OCI-LY3 (cell line): ENCODE measurements around the gene USH2A.

ENCODE experiments used
- H2AFZ ChIP-seq: fragments of 200-600, 300-600 bp; shearing (Covaris generic); 2 replicates; pipeline ENCODE4 v1.6.0; 2014; ENCODE audit warnings: antibody characterized with exemption, low read depth, low read length
- H3K27ac ChIP-seq: fragments of 200-600, 300-600 bp; sonication (generic); 2 replicates; pipeline ENCODE4 v1.5.1; 2014; ENCODE audit warnings: mild to moderate bottlenecking, low read length, moderate library complexity, mixed read lengths
- H3K27me3 ChIP-seq: fragments of 200-600, 300-600 bp; sonication (generic); 2 replicates; pipeline ENCODE4 v1.6.1; 2014; ENCODE audit warnings: low read depth, low read length, mixed read lengths
- H3K36me3 ChIP-seq: fragments of 200-600, 300-600 bp; sonication (generic); replicated peaks from 2 replicates; pipeline ENCODE3; 2014; ENCODE audit warnings: low read depth, low read length, mixed read lengths
- H3K4me1 ChIP-seq: fragments of 300-600, 200-600 bp; sonication (generic); 2 replicates; pipeline ENCODE4 v1.6.1; 2014; ENCODE audit warnings: low read length, mixed read lengths
- H3K4me2 ChIP-seq: fragments of 200-600, 300-600 bp; sonication (generic); 2 replicates; pipeline ENCODE4 v1.6.1; 2014; ENCODE audit warnings: low read length, mixed read lengths
- H3K4me3 ChIP-seq: fragments of 300-600, 200-600 bp; sonication (generic); 2 replicates; pipeline ENCODE4 v1.5.1; 2014; ENCODE audit warnings: antibody characterized with exemption, mild to moderate bottlenecking, low read length, moderate library complexity
- H3K79me2 ChIP-seq: fragments of 300-600, 200-600 bp; shearing (Covaris generic); 2 replicates; pipeline ENCODE4 v1.6.1; 2014; ENCODE audit warnings: mild to moderate bottlenecking, low read length, mixed read lengths
- H3K9ac ChIP-seq: fragments of 300-600, 200-600 bp; shearing (Covaris generic); 2 replicates; pipeline ENCODE4 v1.6.0; 2014; ENCODE audit warnings: mild to moderate bottlenecking, low read length, moderate library complexity
- H3K9me3 ChIP-seq: fragments of 200-600, 300-600 bp; shearing (Covaris generic); 2 replicates; pipeline ENCODE4 v1.6.1; 2014; ENCODE audit warnings: low read length, mixed read lengths; ENCODE audit not compliant: insufficient read depth
- H4K20me1 ChIP-seq: fragments of 200-600, 300-600 bp; sonication (generic); 2 replicates; pipeline ENCODE4 v1.6.1; 2016; ENCODE audit warnings: low read length, mixed read lengths; ENCODE audit not compliant: insufficient read depth
- CTCF ChIP-seq: fragments of 200-600, 300-600 bp; sonication (generic); IDR thresholded peaks from 2 replicates; pipeline ENCODE4 v1.5.1; 2014; ENCODE audit warnings: antibody characterized with exemption, low read length, low read depth
- EZH2phosphoT487 ChIP-seq: fragments of 200-600 bp; shearing (Covaris generic); IDR thresholded peaks from 2 replicates; pipeline ENCODE4 v1.6.1; 2018; ENCODE audit warnings: antibody characterized with exemption, mixed run types, low read depth

USH2A gene

GRCh38 chr1:215895893-215896292 is 527.4 kb downstream of the USH2A start:
- TF ChIP-seq EZH2phosphoT487: no peak
- TF ChIP-seq CTCF: no peak
- Histone ChIP-seq H3K36me3 (no peaks in the 10 kb centered on the region), H4K20me1 (no peaks in the 10 kb centered on the region), H2AFZ (no peak overlapping the region), H3K9ac (no peak overlapping the region), H3K4me1 (peaks cover 27% of the 10 kb centered on the region), H3K4me2 (peak overlapping the region; percentile 13; the same call in 1 of the 2 replicates), H3K27ac (no peak overlapping the region), H3K4me3 (no peak overlapping the region), H3K9me3 (no peaks in the 10 kb centered on the region), H3K79me2 (no peaks in the 10 kb centered on the region), H3K27me3 (no peaks in the 10 kb centered on the region)

- peak overlapping the region; percentile 27 for H3K4me2 ChIP-seq
- H4K20me1 ChIP-seq: no peaks in the 10 kb centered on the region
- no peak overlapping the region for H2AFZ ChIP-seq
- peaks cover 33% of the 10 kb centered on the region for H3K4me1 ChIP-seq
- H3K4me3 ChIP-seq: no peak overlapping the region
- H3K27ac ChIP-seq: no peak overlapping the region
- no peak overlapping the region for H3K9ac ChIP-seq
- no peaks in the 10 kb centered on the region for H3K79me2 ChIP-seq
- H3K36me3 ChIP-seq: no peaks in the 10 kb centered on the region
- TF ChIP-seq EZH2phosphoT487: no peak
- no peak for TF ChIP-seq CTCF
- no peaks in the 10 kb centered on the region for H3K27me3 ChIP-seq
- H3K9me3 ChIP-seq: no peaks in the 10 kb centered on the region
Observed at GRCh38 chr1:215895276-215895675, 528.0 kb downstream of the USH2A start.

GRCh38 chr1:215894617-215895016 is 528.6 kb downstream of the USH2A start:
- Histone ChIP-seq H3K9me3 (no peaks in the 10 kb centered on the region), H3K36me3 (no peaks in the 10 kb centered on the region), H3K4me3 (no peak overlapping the region), H2AFZ (no peak overlapping the region), H3K27me3 (no peaks in the 10 kb centered on the region), H3K27ac (no peak overlapping the region), H3K9ac (no peak overlapping the region), H4K20me1 (no peaks in the 10 kb centered on the region), H3K4me2 (peak overlapping the region; percentile 27; the same call in 1 of the 2 replicates), H3K4me1 (peaks cover 40% of the 10 kb centered on the region), H3K79me2 (no peaks in the 10 kb centered on the region)
- no peak for TF ChIP-seq EZH2phosphoT487
- TF ChIP-seq CTCF: no peak

GRCh38 chr1:215891266-215892057 is 531.8 kb downstream of the USH2A start:
- Histone ChIP-seq H3K27me3 (no peaks in the 10 kb centered on the region), H3K9me3 (no peaks in the 10 kb centered on the region), H3K79me2 (no peaks in the 10 kb centered on the region), H3K36me3 (no peaks in the 10 kb centered on the region), H3K27ac (peak overlapping the region; percentile 8; the same call in 1 of the 2 replicates), H2AFZ (0 out of 2 replicates have a peak overlapping the region, but pooled peaks have one; percentile 8), H3K4me2 (peak overlapping the region; percentile 57), H3K4me1 (peaks cover 41% of the 10 kb centered on the region), H3K9ac (0 out of 2 replicates have a peak overlapping the region, but pooled peaks have one; percentile 1), H3K4me3 (peak overlapping the region; percentile 50), H4K20me1 (no peaks in the 10 kb centered on the region)
- no peak for TF ChIP-seq EZH2phosphoT487
- no peak for TF ChIP-seq CTCF
